H1 (cell line): ENCODE data around the gene MAPK8IP3. TPM values are rescaled to one million over a fixed set of nuclear protein-coding genes. Genes with fewer than 3 reads are reported as not detected.

Experiments used
- BCL11A ChIP-seq, 2 experiments: IDR thresholded peaks; one replicate each; pipeline ENCODE4 v1.6.1; 2011; ENCODE audit warnings: low read depth in 2 of 2, low read length in 2 of 2, mild to moderate bottlenecking in 2 of 2
- CHD2 ChIP-seq: IDR thresholded peaks from 2 replicates; pipeline ENCODE4 v1.6.1; 2012; ENCODE audit warnings: low read length, improper control_type of control experiment
- EP300 ChIP-seq, 2 experiments: IDR thresholded peaks; 1 replicate in 1 of 2; 2 replicates in 1 of 2; pipeline ENCODE4 v1.6.1; 2011 to 2012; ENCODE audit warnings: low read depth in 2 of 2, low read length in 2 of 2, mild to moderate bottlenecking in 2 of 2, borderline replicate concordance in 1 of 2, inconsistent platforms in 1 of 2, moderate library complexity in 1 of 2
- GABPA ChIP-seq: IDR thresholded peaks from 2 replicates; pipeline ENCODE4 v1.6.1; 2011; ENCODE audit warnings: mild to moderate bottlenecking, low read length, moderate library complexity, borderline replicate concordance; ENCODE audit not compliant: insufficient read depth
- HDAC6 ChIP-seq: IDR thresholded peaks from one replicate; pipeline ENCODE4 v1.7.1; 2012; ENCODE audit warnings: low read depth, mild to moderate bottlenecking, inconsistent platforms, low read length, moderate library complexity
- KDM1A ChIP-seq: fragments of 200-600, 300-600 bp; sonication (generic); IDR thresholded peaks from 2 replicates; pipeline ENCODE4 v1.7.1; 2016; ENCODE audit warnings: mild to moderate bottlenecking, low read length, borderline replicate concordance
- KDM5A ChIP-seq: fragments of 200-600 bp; IDR thresholded peaks from 2 replicates; pipeline ENCODE4 v1.7.1; 2012; ENCODE audit warnings: mild to moderate bottlenecking, low read length, inconsistent platforms, mixed read lengths
- SP4 ChIP-seq: IDR thresholded peaks from 2 replicates; pipeline ENCODE4 v1.6.1; 2012; ENCODE audit warnings: low read length, inconsistent platforms
- SRF ChIP-seq: IDR thresholded peaks from 2 replicates; pipeline ENCODE4 v1.6.1; 2011; ENCODE audit warnings: mild to moderate bottlenecking, low read depth, low read length, moderate library complexity
- polyA plus RNA-seq, 7 experiments: library from polyadenylated mRNA; depleted of rRNA in 3 of 7; stranded (reverse) in 5 of 7; unstranded in 2 of 7; fragments of >200 nt in 5 of 7; fragments of 200-250 nt in 2 of 7; gene quantifications; 1 replicate in 5 of 7; 2 replicates in 1 of 7; 4 replicates in 1 of 7; pipeline versions ENCODE4 v1.2.1 to v1.2.3, GENCODE V29; 2011 to 2013; ENCODE audit warnings: missing spikeins in 2 of 7, mixed read lengths in 2 of 7
- total RNA-seq: library from RNA; stranded (reverse); fragmentation: NEBNext Ultra II Directional; extraction: Animal tissue kit (Norgen Biotek cat#: 25700); gene quantifications from 2 replicates; pipeline ENCODE4 v1.2.1, GENCODE V29; 2021

The MAPK8IP3 gene
- total and polyA plus RNA-seq, 2 of the 8 experiments (the other 6 are each of a cell fraction or from before 2014, with no cell fraction given): 16.9 to 43.4 TPM

DNA sequence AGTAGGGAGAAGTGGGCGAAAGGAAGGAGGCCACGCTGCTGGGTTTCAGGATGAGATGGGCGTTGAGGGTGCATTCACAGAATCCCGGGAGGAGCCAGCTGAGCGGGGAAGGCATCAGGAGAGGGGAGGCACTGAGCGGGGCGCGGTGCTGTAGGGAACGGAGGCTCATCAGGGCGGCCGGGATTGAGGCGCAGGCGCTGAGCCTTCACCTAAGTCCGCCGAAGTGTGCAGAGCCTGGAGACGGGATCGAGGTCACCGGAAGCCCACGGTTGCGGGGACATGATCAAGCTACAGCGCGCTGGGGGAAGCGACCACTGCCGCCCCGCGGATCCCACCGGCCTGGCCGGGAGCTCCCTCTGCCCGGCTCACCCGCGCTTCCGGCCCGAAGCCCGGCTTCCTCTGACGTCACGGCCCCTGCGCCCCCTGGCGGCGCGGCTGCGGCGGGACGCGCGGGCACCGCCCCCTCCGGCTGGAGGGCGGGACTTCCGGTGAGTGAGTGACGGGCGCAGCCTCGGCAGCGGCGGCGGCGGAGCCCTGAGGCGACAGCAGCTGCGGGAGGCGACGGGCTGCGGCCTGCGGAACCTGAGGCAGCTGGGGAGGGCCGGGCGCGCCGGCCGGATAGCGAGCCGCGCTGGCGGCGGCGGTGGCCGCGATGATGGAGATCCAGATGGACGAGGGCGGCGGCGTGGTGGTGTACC lies at the start of gene MAPK8IP3 (continued):
- TF ChIP-seq CHD2 (no peak; the same call in 1 of the 2 replicates), SRF (no peak), KDM5A (no peak; the same call in 1 of the 2 replicates), SP4 (peak; percentile 82; the same call in 1 of the 2 replicates), KDM1A (no peak), BCL11A (IDR thresholded peaks at IDR 0.05; ENCODE audit: low read depth in 2 of 2, low read length in 2 of 2) (no peak), GABPA (peak; percentile 98), HDAC6 (no peak), EP300 (IDR thresholded peaks at IDR 0.05; ENCODE audit: borderline replicate concordance in 1 of 2, low read depth in 2 of 2, low read length in 2 of 2) (peak in 1 of 2 experiments; percentile 84; a peak in 2 of 3 replicates)
